Skeletal muscle tissue (tissue), 5 donors: ENCODE data around the gene PPP2CA. TPM values are rescaled to one million over a fixed set of nuclear protein-coding genes. Genes with fewer than 3 reads are reported as not detected.

Experiments
- H3K27ac ChIP-seq: one replicate; pipeline ENCODE4 v1.7.0; 2013; ENCODE audit warnings: mild to moderate bottlenecking, low read depth, low read length, inconsistent platforms
- H3K27me3 ChIP-seq, 3 donors: one replicate each; pipeline ENCODE4 v1.7.0; 2013; ENCODE audit warnings: low read length in 3 of 3; ENCODE audit not compliant: control insufficient read depth in 3 of 3, insufficient read depth in 3 of 3
- H3K36me3 ChIP-seq, 3 donors: one replicate each; pipeline ENCODE4 v1.7.0; 2013; ENCODE audit warnings: low read length in 3 of 3; ENCODE audit not compliant: control insufficient read depth in 3 of 3, insufficient read depth in 3 of 3
- H3K4me1 ChIP-seq, 3 donors: one replicate each; pipeline ENCODE4 v1.7.0; 2013; ENCODE audit warnings: low read length in 3 of 3, mild to moderate bottlenecking in 3 of 3; ENCODE audit not compliant: control insufficient read depth in 3 of 3, insufficient read depth in 3 of 3
- H3K4me3 ChIP-seq, 3 donors: one replicate each; pipeline ENCODE4 v1.7.0; 2013; ENCODE audit warnings: low read length in 3 of 3
- H3K9ac ChIP-seq, 3 donors: one replicate each; pipeline ENCODE4 v1.7.0; 2013; ENCODE audit warnings: low read length in 3 of 3, mild to moderate bottlenecking in 3 of 3, moderate library complexity in 2 of 3, low read depth in 1 of 3
- H3K9me3 ChIP-seq, 3 donors: one replicate each; pipeline ENCODE4 v1.7.0; 2013; ENCODE audit warnings: low read length in 3 of 3; ENCODE audit not compliant: control insufficient read depth in 3 of 3
- small RNA-seq: library from RNA; depleted of rRNA; stranded (forward); fragments of <200 nt; gene quantifications from one replicate; pipeline ENCODE3, GENCODE V24; 2014
- total RNA-seq: library from RNA; depleted of rRNA; stranded (reverse); fragments of >200 nt; gene quantifications from one replicate; pipeline ENCODE4 v1.2.3, GENCODE V29; 2014
- donor health status: Osteomylitis.

The PPP2CA gene
- total RNA-seq, 1 donor from 2014 or later: 47.0 TPM

- no peak overlapping the region for H3K27ac ChIP-seq
- no peaks in the 10 kb centered on the region for H3K9me3 ChIP-seq
- peak overlapping the region in 1 of 3 donors; percentile 50 for H3K9ac ChIP-seq
- H3K27me3 ChIP-seq: no peaks in the 10 kb centered on the region
- no peak overlapping the region for H3K4me3 ChIP-seq
- peaks cover 15 to 49% (median 17%) of the 10 kb centered on the region in 3 donors for H3K4me1 ChIP-seq
- H3K36me3 ChIP-seq: peaks cover 25 to 47% (median 43%) of the 10 kb centered on the region in 3 donors
These were observed 80.7 kb downstream of the PPP2CA start for GRCh38 chr5:134145041-134145757.

Small RNA genes lying within 50 kb of the gene (small RNA-seq; reads per million reads assigned to genes)
- not detected for gene MIR3661

Other genes with a start within 250 kb of the PPP2CA start
- gene VDAC1, start 221.1 kb downstream of the PPP2CA start, total RNA-seq: 257 TPM
- 0.52 TPM for gene TCF7, start 111.4 kb downstream of the PPP2CA start, total RNA-seq
- 63.7 TPM for gene SKP1, start 49.1 kb downstream of the PPP2CA start, total RNA-seq
- gene CDKL3, start 141.1 kb upstream of the PPP2CA start, total RNA-seq: 7.8 TPM
- 67.8 TPM for gene UBE2B, start 145.5 kb upstream of the PPP2CA start, total RNA-seq
- 37.1 TPM for gene CDKN2AIPNL, start 185.8 kb upstream of the PPP2CA start, total RNA-seq